Nephron (organoid): Measurements from ENCODE around the gene CA5A.

Experiments used
- H3K27ac Mint-ChIP-seq, 3 experiments: 2 replicates each; pipeline ENCODE4 v1.8.0; 2020; ENCODE audit warnings: mixed read lengths in 3 of 3, mild to moderate bottlenecking in 2 of 3, moderate library complexity in 1 of 3
- H3K27me3 Mint-ChIP-seq: 2 replicates; pipeline ENCODE4 v1.8.0; 2021; ENCODE audit warnings: low read depth, mild to moderate bottlenecking, moderate library complexity, mixed read lengths
- H3K36me3 Mint-ChIP-seq: 2 replicates; pipeline ENCODE4 v1.8.0; 2020; ENCODE audit warnings: low read depth, mixed read lengths
- H3K4me1 Mint-ChIP-seq: 2 replicates; pipeline ENCODE4 v1.8.0; 2020; ENCODE audit warnings: mixed read lengths
- H3K4me3 Mint-ChIP-seq, 3 experiments: 2 replicates each; pipeline ENCODE4 v1.8.0; 2020; ENCODE audit warnings: mild to moderate bottlenecking in 3 of 3, mixed read lengths in 3 of 3, moderate library complexity in 2 of 3
- H3K9me3 Mint-ChIP-seq: 2 replicates; pipeline ENCODE4 v1.8.0; 2020; ENCODE audit warnings: mixed read lengths
- CTCF ChIP-seq, 3 experiments: fragments of 200-600 bp; sonication (generic); IDR thresholded peaks; one replicate each; pipeline ENCODE4 v1.5.0; 2021; ENCODE audit warnings: antibody characterized with exemption in 3 of 3; ENCODE audit not compliant: unreplicated experiment in 3 of 3

The CA5A gene

GRCh38 chr16:87970186-87970585, 33.9 kb upstream of the CA5A start:
- Mint-ChIP-seq H3K9me3 (peaks cover 33% of the 10 kb centered on the region), H3K27ac (peak overlapping the region in 2 of 3 experiments; percentile 80 to 88), H3K36me3 (peaks cover 57% of the 10 kb centered on the region), H3K4me1 (peaks cover 12% of the 10 kb centered on the region), H3K27me3 (no peaks in the 10 kb centered on the region), H3K4me3 (no peak overlapping the region)
- no peak for TF ChIP-seq CTCF (IDR thresholded peaks at IDR 0.05; ENCODE audit: unreplicated experiment in 3 of 3)

- no peaks in the 10 kb centered on the region for H3K27me3 Mint-ChIP-seq
- H3K27ac Mint-ChIP-seq = peak overlapping the region; percentile 64 to 81 (median 70)
- peaks cover 12% of the 10 kb centered on the region for H3K4me1 Mint-ChIP-seq
- no peak overlapping the region for H3K4me3 Mint-ChIP-seq
- no peak for TF ChIP-seq CTCF (IDR thresholded peaks at IDR 0.05; ENCODE audit: unreplicated experiment in 3 of 3)
- H3K9me3 Mint-ChIP-seq = peaks cover 33% of the 10 kb centered on the region
- H3K36me3 Mint-ChIP-seq = peaks cover 42% of the 10 kb centered on the region
These were observed 32.2 kb upstream of the CA5A start for GRCh38 chr16:87968541-87968940.

- H3K9me3 Mint-ChIP-seq = peaks cover 18% of the 10 kb centered on the region
- H3K27ac Mint-ChIP-seq = peak overlapping the region; percentile 55 to 62 (median 61)
- H3K27me3 Mint-ChIP-seq = no peaks in the 10 kb centered on the region
- H3K4me3 Mint-ChIP-seq = no peak overlapping the region
- peaks cover 16% of the 10 kb centered on the region for H3K4me1 Mint-ChIP-seq
- TF ChIP-seq CTCF (IDR thresholded peaks at IDR 0.05; ENCODE audit: unreplicated experiment in 3 of 3) = no peak
- H3K36me3 Mint-ChIP-seq = peaks cover 27% of the 10 kb centered on the region
These were observed 30.4 kb upstream of the CA5A start for GRCh38 chr16:87966685-87967185.

- Mint-ChIP-seq H3K36me3 (peaks cover 24% of the 10 kb centered on the region), H3K27me3 (no peaks in the 10 kb centered on the region), H3K4me1 (peaks cover 16% of the 10 kb centered on the region), H3K9me3 (peaks cover 12% of the 10 kb centered on the region), H3K27ac (peak overlapping the region; percentile 55 to 62 (median 61)), H3K4me3 (no peak overlapping the region)
- TF ChIP-seq CTCF (IDR thresholded peaks at IDR 0.05; ENCODE audit: unreplicated experiment in 3 of 3) = no peak
These were observed 29.8 kb upstream of the CA5A start for GRCh38 chr16:87966064-87966645.

GRCh38 chr16:87965417-87965816, 29.1 kb upstream of the CA5A start:
- no peak overlapping the region for H3K27ac Mint-ChIP-seq
- TF ChIP-seq CTCF (IDR thresholded peaks at IDR 0.05; ENCODE audit: unreplicated experiment in 3 of 3) = no peak
- no peaks in the 10 kb centered on the region for H3K27me3 Mint-ChIP-seq

DNA sequence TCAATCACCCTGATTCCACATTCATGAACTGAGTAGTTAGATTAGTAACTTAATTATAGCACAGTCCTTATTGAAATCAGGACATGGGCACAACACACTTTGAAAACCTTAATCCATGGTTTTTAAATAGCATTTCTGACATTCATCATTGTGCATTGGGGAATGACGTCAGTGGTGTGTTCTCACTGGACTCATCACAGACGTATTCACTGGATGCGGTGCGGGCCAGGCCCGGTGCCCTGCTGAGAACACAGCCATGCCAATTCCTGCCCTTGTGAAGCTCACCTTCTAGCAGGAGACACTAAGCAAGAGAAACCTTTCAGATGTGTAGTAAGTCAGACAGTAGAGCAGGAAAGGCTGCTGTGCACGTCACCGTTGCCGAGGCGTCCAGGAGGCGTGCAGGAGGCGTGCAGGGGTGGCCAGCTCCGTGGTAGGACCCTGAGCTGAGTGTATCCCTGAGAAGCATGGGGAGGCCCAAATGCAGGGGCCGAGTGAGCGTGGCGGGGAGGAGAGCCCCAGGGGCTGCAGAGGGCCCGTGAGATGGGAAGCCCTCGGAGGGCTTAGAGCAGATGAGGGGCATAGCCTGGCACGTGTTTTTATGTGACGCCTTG, 27.8 kb upstream of the CA5A start:
- H3K4me3 Mint-ChIP-seq = no peak overlapping the region
- TF ChIP-seq CTCF (IDR thresholded peaks at IDR 0.05; ENCODE audit: unreplicated experiment in 3 of 3) = no peak
- no peaks in the 10 kb centered on the region for H3K27me3 Mint-ChIP-seq
- peaks cover 21% of the 10 kb centered on the region for H3K4me1 Mint-ChIP-seq
- H3K27ac Mint-ChIP-seq = peak overlapping the region; percentile 42 to 85 (median 66)
- peaks cover 3% of the 10 kb centered on the region for H3K9me3 Mint-ChIP-seq
- H3K36me3 Mint-ChIP-seq = peaks cover 10% of the 10 kb centered on the region

More at GRCh38 chr16:87965417-87965816, 29.1 kb upstream of the CA5A start:
- Mint-ChIP-seq H3K36me3 (peaks cover 17% of the 10 kb centered on the region), H3K4me3 (no peak overlapping the region), H3K4me1 (peaks cover 17% of the 10 kb centered on the region), H3K9me3 (peaks cover 8% of the 10 kb centered on the region)
